H1 (cell line): ENCODE results near the gene SLC15A3. TPM values are rescaled to one million over a fixed set of nuclear protein-coding genes. Genes with fewer than 3 reads are reported as not detected.

ENCODE experiments used
- CTBP2 ChIP-seq: IDR thresholded peaks from 2 replicates; pipeline ENCODE4 v1.7.0; 2011; ENCODE audit warnings: borderline replicate concordance, mild to moderate bottlenecking, moderate library complexity, mixed read lengths, low read length; ENCODE audit not compliant: insufficient read depth, insufficient read length
- EZH2 ChIP-seq: fragments of 200-600 bp; sonication (generic); IDR thresholded peaks from 2 replicates; pipeline ENCODE4 v1.7.1; 2012; ENCODE audit warnings: low read depth, mild to moderate bottlenecking, moderate library complexity, low read length, inconsistent platforms; ENCODE audit not compliant: severe bottlenecking
- NANOG ChIP-seq: IDR thresholded peaks from 2 replicates; pipeline ENCODE4 v1.6.1; 2011; ENCODE audit warnings: low read length, low read depth, mild to moderate bottlenecking, inconsistent platforms; ENCODE audit not compliant: insufficient read depth, poor library complexity, severe bottlenecking
- NRF1 ChIP-seq: IDR thresholded peaks from 2 replicates; pipeline ENCODE4 v1.6.1; 2011; ENCODE audit warnings: mild to moderate bottlenecking, low read depth, low read length, improper control_type of control experiment
- SIRT6 ChIP-seq: IDR thresholded peaks from one replicate; pipeline ENCODE4 v1.7.1; 2012; ENCODE audit warnings: low read length, inconsistent platforms
- polyA plus RNA-seq, 7 experiments: library from polyadenylated mRNA; depleted of rRNA in 3 of 7; stranded (reverse) in 5 of 7; unstranded in 2 of 7; fragments of >200 nt in 5 of 7; fragments of 200-250 nt in 2 of 7; gene quantifications; 1 replicate in 5 of 7; 2 replicates in 1 of 7; 4 replicates in 1 of 7; pipeline versions ENCODE4 v1.2.1 to v1.2.3, GENCODE V29; 2011 to 2013; ENCODE audit warnings: missing spikeins in 2 of 7, mixed read lengths in 2 of 7
- total RNA-seq: library from RNA; stranded (reverse); fragmentation: NEBNext Ultra II Directional; extraction: Animal tissue kit (Norgen Biotek cat#: 25700); gene quantifications from 2 replicates; pipeline ENCODE4 v1.2.1, GENCODE V29; 2021
- TF ChIP-seq, protein P1 (sequence below): fragments of 300-600 bp; sonication (generic); IDR thresholded peaks from 2 replicates; pipeline ENCODE4 v1.7.1; 2012; ENCODE audit warnings: low read length, moderate library complexity, mild to moderate bottlenecking, inconsistent platforms; ENCODE audit not compliant: insufficient replicate concordance

The SLC15A3 gene
- total and polyA plus RNA-seq, 2 of the 8 experiments (the other 6 are each of a cell fraction or from before 2014, with no cell fraction given): 25.8 to 31.0 TPM

DNA sequence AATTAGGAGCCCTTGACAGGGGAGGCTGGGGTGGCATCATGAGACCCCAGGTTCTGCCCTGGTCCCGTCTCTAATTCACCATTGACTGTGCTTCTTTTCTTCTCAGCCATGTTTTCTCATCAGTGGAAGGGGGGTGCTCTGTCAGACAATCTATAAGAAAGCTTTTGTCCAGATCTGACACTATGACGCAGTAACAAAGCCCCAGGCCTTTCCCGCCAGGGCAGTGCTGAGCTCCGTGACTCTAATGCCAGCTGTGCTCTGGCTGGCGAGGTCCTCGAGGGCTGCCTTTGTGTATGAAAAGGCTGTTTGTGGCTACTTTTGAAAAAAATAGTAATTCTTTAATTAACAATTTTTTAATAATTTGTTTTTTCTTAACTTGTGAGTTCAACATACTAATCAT lies 22.8 kb upstream of the SLC15A3 start (continued):
- TF ChIP-seq, protein P1, sequence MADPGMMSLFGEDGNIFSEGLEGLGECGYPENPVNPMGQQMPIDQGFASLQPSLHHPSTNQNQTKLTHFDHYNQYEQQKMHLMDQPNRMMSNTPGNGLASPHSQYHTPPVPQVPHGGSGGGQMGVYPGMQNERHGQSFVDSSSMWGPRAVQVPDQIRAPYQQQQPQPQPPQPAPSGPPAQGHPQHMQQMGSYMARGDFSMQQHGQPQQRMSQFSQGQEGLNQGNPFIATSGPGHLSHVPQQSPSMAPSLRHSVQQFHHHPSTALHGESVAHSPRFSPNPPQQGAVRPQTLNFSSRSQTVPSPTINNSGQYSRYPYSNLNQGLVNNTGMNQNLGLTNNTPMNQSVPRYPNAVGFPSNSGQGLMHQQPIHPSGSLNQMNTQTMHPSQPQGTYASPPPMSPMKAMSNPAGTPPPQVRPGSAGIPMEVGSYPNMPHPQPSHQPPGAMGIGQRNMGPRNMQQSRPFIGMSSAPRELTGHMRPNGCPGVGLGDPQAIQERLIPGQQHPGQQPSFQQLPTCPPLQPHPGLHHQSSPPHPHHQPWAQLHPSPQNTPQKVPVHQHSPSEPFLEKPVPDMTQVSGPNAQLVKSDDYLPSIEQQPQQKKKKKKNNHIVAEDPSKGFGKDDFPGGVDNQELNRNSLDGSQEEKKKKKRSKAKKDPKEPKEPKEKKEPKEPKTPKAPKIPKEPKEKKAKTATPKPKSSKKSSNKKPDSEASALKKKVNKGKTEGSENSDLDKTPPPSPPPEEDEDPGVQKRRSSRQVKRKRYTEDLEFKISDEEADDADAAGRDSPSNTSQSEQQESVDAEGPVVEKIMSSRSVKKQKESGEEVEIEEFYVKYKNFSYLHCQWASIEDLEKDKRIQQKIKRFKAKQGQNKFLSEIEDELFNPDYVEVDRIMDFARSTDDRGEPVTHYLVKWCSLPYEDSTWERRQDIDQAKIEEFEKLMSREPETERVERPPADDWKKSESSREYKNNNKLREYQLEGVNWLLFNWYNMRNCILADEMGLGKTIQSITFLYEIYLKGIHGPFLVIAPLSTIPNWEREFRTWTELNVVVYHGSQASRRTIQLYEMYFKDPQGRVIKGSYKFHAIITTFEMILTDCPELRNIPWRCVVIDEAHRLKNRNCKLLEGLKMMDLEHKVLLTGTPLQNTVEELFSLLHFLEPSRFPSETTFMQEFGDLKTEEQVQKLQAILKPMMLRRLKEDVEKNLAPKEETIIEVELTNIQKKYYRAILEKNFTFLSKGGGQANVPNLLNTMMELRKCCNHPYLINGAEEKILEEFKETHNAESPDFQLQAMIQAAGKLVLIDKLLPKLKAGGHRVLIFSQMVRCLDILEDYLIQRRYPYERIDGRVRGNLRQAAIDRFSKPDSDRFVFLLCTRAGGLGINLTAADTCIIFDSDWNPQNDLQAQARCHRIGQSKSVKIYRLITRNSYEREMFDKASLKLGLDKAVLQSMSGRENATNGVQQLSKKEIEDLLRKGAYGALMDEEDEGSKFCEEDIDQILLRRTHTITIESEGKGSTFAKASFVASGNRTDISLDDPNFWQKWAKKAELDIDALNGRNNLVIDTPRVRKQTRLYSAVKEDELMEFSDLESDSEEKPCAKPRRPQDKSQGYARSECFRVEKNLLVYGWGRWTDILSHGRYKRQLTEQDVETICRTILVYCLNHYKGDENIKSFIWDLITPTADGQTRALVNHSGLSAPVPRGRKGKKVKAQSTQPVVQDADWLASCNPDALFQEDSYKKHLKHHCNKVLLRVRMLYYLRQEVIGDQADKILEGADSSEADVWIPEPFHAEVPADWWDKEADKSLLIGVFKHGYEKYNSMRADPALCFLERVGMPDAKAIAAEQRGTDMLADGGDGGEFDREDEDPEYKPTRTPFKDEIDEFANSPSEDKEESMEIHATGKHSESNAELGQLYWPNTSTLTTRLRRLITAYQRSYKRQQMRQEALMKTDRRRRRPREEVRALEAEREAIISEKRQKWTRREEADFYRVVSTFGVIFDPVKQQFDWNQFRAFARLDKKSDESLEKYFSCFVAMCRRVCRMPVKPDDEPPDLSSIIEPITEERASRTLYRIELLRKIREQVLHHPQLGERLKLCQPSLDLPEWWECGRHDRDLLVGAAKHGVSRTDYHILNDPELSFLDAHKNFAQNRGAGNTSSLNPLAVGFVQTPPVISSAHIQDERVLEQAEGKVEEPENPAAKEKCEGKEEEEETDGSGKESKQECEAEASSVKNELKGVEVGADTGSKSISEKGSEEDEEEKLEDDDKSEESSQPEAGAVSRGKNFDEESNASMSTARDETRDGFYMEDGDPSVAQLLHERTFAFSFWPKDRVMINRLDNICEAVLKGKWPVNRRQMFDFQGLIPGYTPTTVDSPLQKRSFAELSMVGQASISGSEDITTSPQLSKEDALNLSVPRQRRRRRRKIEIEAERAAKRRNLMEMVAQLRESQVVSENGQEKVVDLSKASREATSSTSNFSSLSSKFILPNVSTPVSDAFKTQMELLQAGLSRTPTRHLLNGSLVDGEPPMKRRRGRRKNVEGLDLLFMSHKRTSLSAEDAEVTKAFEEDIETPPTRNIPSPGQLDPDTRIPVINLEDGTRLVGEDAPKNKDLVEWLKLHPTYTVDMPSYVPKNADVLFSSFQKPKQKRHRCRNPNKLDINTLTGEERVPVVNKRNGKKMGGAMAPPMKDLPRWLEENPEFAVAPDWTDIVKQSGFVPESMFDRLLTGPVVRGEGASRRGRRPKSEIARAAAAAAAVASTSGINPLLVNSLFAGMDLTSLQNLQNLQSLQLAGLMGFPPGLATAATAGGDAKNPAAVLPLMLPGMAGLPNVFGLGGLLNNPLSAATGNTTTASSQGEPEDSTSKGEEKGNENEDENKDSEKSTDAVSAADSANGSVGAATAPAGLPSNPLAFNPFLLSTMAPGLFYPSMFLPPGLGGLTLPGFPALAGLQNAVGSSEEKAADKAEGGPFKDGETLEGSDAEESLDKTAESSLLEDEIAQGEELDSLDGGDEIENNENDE: no peak
- TF ChIP-seq EZH2 (no peak), NRF1 (no peak), NANOG (no peak), SIRT6 (no peak), CTBP2 (no peak)
